PC-3 (cell line): Measurements from ENCODE around the gene WHRN. TPM values are rescaled to one million over a fixed set of nuclear protein-coding genes. Genes with fewer than 3 reads are reported as not detected.

Experiments used
- ATAC-seq: fragments of 200-7000 bp; cut with Tn5 transposase; 2 replicates; pipeline ENCODE4 v1.9.1; 2020; ENCODE audit warnings: mild to moderate bottlenecking, moderate library complexity
- BruUV-seq: library from RNA; stranded (reverse); fragments of 400-500 nt; replicated peaks from 2 replicates; lab custom pipeline; 2021; lab: Mats Ljungman, UMichigan
- CTCF ChIA-PET: fragments of 300-600 bp; sonication (Branson Sonifier 250); formaldehyde crosslinking; loops from one replicate; lab custom pipeline; 2022; ENCODE audit warnings: antibody characterized with exemption; lab: Charles Lee
- POLR2A ChIA-PET: fragments of 300-600 bp; sonication (Branson Sonifier 250); formaldehyde crosslinking; loops from one replicate; lab custom pipeline; 2022; ENCODE audit warnings: antibody characterized with exemption; ENCODE audit not compliant: unreplicated experiment; lab: Charles Lee
- DNase-seq: peaks from one replicate; pipeline ENCODE4 v3.0.0-alpha.2; 2015
- H2AFZ ChIP-seq: fragments of 300-600 bp; sonication (generic); 2 replicates; pipeline ENCODE4 v1.6.0; 2016; ENCODE audit warnings: antibody characterized with exemption, low read length
- H3F3A ChIP-seq: fragments of 300-600 bp; sonication (generic); one replicate; pipeline ENCODE4 v1.6.0; 2017; ENCODE audit warnings: antibody characterized with exemption, low read length, control low read depth, mild to moderate bottlenecking; ENCODE audit not compliant: unreplicated experiment
- H3K27ac ChIP-seq: fragments of 300-600 bp; sonication (generic); 2 replicates; pipeline ENCODE4 v1.5.1; 2016; ENCODE audit warnings: mild to moderate bottlenecking, low read length
- H3K27me3 ChIP-seq: fragments of 300-600 bp; sonication (generic); 2 replicates; pipeline ENCODE4 v1.6.1; 2016; ENCODE audit warnings: low read length, mixed read lengths
- H3K36me3 ChIP-seq: fragments of 300-600 bp; sonication (generic); 2 replicates; pipeline ENCODE4 v1.6.1; 2016; ENCODE audit warnings: low read depth, mixed run types, low read length, mixed read lengths
- H3K4me1 ChIP-seq: fragments of 300-600 bp; sonication (generic); 2 replicates; pipeline ENCODE4 v1.5.1; 2016; ENCODE audit warnings: low read length; ENCODE audit not compliant: insufficient read depth
- H3K4me2 ChIP-seq: fragments of 300-600 bp; sonication (generic); 2 replicates; pipeline ENCODE4 v1.6.0; 2016; ENCODE audit warnings: low read length
- H3K4me3 ChIP-seq: fragments of 300-600 bp; sonication (generic); 2 replicates; pipeline ENCODE4 v1.5.1; 2016; ENCODE audit warnings: mild to moderate bottlenecking, low read length, mixed read lengths
- H3K79me2 ChIP-seq: fragments of 300-600 bp; sonication (generic); 2 replicates; pipeline ENCODE4 v1.6.1; 2017; ENCODE audit warnings: low read length, mixed read lengths
- H3K9ac ChIP-seq: fragments of 300-600 bp; sonication (generic); 2 replicates; pipeline ENCODE4 v1.6.0; 2016; ENCODE audit warnings: mild to moderate bottlenecking, low read length
- H3K9me2 ChIP-seq: fragments of 300-600 bp; sonication (generic); replicated peaks from 2 replicates; pipeline ENCODE4 v1.6.1; 2016; ENCODE audit warnings: mixed run types, low read length, mixed read lengths
- H3K9me3 ChIP-seq: fragments of 300-600 bp; sonication (generic); 2 replicates; pipeline ENCODE4 v1.6.1; 2016; ENCODE audit warnings: low read length, mixed read lengths
- H4K20me1 ChIP-seq: fragments of 300-600 bp; sonication (generic); 2 replicates; pipeline ENCODE4 v1.6.1; 2016; ENCODE audit warnings: low read length, mixed read lengths
- EZH2 ChIP-seq: fragments of 300-600 bp; sonication (generic); IDR thresholded peaks from one replicate; pipeline ENCODE4 v1.6.1; 2017; ENCODE audit warnings: antibody characterized with exemption, mild to moderate bottlenecking, low read length; ENCODE audit not compliant: unreplicated experiment
- EZH2phosphoT487 ChIP-seq: fragments of 300-600 bp; sonication (generic); IDR thresholded peaks from 2 replicates; pipeline ENCODE4 v1.6.1; 2018; ENCODE audit warnings: mild to moderate bottlenecking, antibody characterized with exemption, low read length, borderline replicate concordance
- intact Hi-C: fragments of 100-400 bp; cut with micrococcal nuclease; formaldehyde crosslinking; loops from 2 replicates; pipeline ENCODE4 v1.9.0; 2023
- total RNA-seq: library from RNA; depleted of rRNA; stranded (reverse); fragments of >200 nt; gene quantifications from 2 replicates; pipeline ENCODE4 v1.2.3, GENCODE V29; 2014
- TF ChIP-seq, protein P1 (sequence below): fragments of 300-600 bp; sonication (generic); conservative IDR thresholded peaks from 2 replicates; pipeline ENCODE4 v1.5.1; 2017; ENCODE audit warnings: antibody characterized with exemption, low read depth, mild to moderate bottlenecking, low read length

WHRN gene
- total RNA-seq, 1 experiment from 2014 or later = 10.5 TPM

DNA sequence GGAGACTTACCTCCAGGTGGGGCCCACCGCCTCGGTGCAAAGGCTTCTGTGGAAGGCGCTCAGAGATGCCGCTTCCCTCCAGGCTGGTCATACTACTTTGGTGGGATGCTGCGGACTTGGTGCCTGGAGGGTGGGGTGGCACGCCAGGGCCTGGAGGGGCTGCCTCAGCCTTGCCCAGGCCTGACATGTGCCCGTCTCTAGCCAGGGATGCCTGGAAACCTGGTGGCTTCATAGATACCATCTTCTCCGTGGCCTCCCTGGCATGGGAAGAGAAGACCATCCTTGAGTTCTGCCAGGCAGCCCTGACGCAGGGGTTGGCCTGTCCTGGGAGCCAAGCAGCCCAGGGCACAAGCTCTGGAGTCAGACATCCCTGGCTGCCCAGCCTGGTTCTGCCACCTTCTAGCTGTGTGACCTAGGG, 147.4 kb downstream of the WHRN start:
- H4K20me1 ChIP-seq = no peaks in the 10 kb centered on the region
- H3K4me3 ChIP-seq = no peak overlapping the region
- no peak overlapping the region for H2AFZ ChIP-seq
- H3K27me3 ChIP-seq = no peaks in the 10 kb centered on the region
- no peak overlapping the region for H3K4me2 ChIP-seq
- BruUV-seq = no TSS peak
- POLR2A ChIA-PET = no interaction called here
- no peaks in the 10 kb centered on the region for H3K4me1 ChIP-seq
- H3K27ac ChIP-seq = no peak overlapping the region
- no peaks in the 10 kb centered on the region for H3K79me2 ChIP-seq
- H3F3A ChIP-seq = no peaks in the 10 kb centered on the region
- TF ChIP-seq EZH2 (no peak), EZH2phosphoT487 (no peak)
- TF ChIP-seq, protein P1, sequence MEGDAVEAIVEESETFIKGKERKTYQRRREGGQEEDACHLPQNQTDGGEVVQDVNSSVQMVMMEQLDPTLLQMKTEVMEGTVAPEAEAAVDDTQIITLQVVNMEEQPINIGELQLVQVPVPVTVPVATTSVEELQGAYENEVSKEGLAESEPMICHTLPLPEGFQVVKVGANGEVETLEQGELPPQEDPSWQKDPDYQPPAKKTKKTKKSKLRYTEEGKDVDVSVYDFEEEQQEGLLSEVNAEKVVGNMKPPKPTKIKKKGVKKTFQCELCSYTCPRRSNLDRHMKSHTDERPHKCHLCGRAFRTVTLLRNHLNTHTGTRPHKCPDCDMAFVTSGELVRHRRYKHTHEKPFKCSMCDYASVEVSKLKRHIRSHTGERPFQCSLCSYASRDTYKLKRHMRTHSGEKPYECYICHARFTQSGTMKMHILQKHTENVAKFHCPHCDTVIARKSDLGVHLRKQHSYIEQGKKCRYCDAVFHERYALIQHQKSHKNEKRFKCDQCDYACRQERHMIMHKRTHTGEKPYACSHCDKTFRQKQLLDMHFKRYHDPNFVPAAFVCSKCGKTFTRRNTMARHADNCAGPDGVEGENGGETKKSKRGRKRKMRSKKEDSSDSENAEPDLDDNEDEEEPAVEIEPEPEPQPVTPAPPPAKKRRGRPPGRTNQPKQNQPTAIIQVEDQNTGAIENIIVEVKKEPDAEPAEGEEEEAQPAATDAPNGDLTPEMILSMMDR = no peak
- no peaks in the 10 kb centered on the region for H3K9me2 ChIP-seq
- no peak for DNase-seq
- no peaks in the 10 kb centered on the region for H3K9me3 ChIP-seq
- no peak for ATAC-seq
- intact Hi-C loops = no loop called here
- H3K9ac ChIP-seq = no peak overlapping the region
- no peaks in the 10 kb centered on the region for H3K36me3 ChIP-seq
- CTCF ChIA-PET = no interaction called here

DNA sequence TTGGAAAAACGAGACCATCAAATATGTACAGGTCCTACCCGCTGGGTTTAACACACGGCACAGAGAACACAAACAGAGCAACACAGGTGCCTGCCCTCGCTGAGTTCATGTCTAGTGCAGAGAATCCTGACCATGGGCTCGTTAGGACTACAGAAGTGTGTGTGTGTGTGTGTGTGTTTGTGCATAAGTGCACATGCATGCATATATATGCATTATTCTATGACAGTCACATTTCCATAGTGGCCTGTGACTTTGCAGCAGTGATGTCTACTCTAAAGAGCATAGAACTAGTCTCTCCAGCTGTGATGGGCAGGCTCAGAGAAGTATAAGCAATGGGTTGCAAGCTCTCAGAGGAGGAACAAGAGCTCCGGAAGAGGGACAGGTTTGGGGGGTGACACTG, 147.9 kb downstream of the WHRN start:
- H3K4me1 ChIP-seq = no peaks in the 10 kb centered on the region
- ATAC-seq (no peak), DNase-seq (no peak)
- no peaks in the 10 kb centered on the region for H3K9me3 ChIP-seq
- no peaks in the 10 kb centered on the region for H3F3A ChIP-seq
- H3K36me3 ChIP-seq = no peaks in the 10 kb centered on the region
- TF ChIP-seq, protein P1 = no peak
- TF ChIP-seq EZH2phosphoT487 = no peak
- no peak for TF ChIP-seq EZH2
- intact Hi-C loops = no loop called here
- no peaks in the 10 kb centered on the region for H3K79me2 ChIP-seq
- H3K4me3 ChIP-seq = no peak overlapping the region
- no peak overlapping the region for H3K27ac ChIP-seq
- H3K4me2 ChIP-seq = no peak overlapping the region
- H3K27me3 ChIP-seq = no peaks in the 10 kb centered on the region
- no peaks in the 10 kb centered on the region for H3K9me2 ChIP-seq
- POLR2A ChIA-PET = no interaction called here
- no peak overlapping the region for H2AFZ ChIP-seq
- H3K9ac ChIP-seq = no peak overlapping the region
- CTCF ChIA-PET = no interaction called here
- no TSS peak for BruUV-seq
- no peaks in the 10 kb centered on the region for H4K20me1 ChIP-seq

DNA sequence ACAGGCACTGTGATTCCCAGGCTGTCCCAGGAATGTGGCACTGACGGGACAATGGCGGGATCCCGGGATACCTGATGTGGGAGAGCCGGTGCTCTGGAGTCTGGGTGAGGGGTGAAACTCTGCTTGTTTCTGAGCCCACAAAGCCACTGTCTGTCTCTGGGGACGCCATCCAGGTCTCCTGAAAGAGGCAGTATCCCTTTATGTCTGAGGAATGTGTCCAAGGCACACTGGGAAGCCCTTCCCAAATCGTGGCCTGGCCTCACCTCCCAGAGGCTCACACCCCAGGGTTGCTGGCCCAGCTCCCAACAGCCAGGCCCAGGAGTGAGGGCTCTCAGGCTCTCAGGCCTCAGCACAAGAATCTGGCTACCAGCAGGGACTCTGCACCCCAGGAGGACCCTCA, 148.5 kb downstream of the WHRN start:
- Histone ChIP-seq H3K9me2 (no peaks in the 10 kb centered on the region), H3F3A (no peaks in the 10 kb centered on the region), H3K4me2 (no peak overlapping the region), H3K36me3 (no peaks in the 10 kb centered on the region), H2AFZ (no peak overlapping the region), H3K4me1 (no peaks in the 10 kb centered on the region), H3K9ac (no peak overlapping the region), H3K9me3 (no peaks in the 10 kb centered on the region), H3K27ac (no peak overlapping the region), H3K27me3 (no peaks in the 10 kb centered on the region), H3K79me2 (no peaks in the 10 kb centered on the region), H4K20me1 (no peaks in the 10 kb centered on the region), H3K4me3 (no peak overlapping the region)
- no peak for ATAC-seq
- no TSS peak for BruUV-seq
- DNase-seq = no peak
- TF ChIP-seq, protein P1 = no peak
- TF ChIP-seq EZH2phosphoT487 = no peak
- no peak for TF ChIP-seq EZH2
- ChIA-PET POLR2A (no interaction called here), CTCF (no interaction called here)
- intact Hi-C loops = no loop called here
